Hepatocyte (in vitro differentiated cells): ENCODE data around the gene SIL1. TPM values are rescaled to one million over a fixed set of nuclear protein-coding genes. Genes with fewer than 3 reads are reported as not detected.
A peak's percentile ranks its signal among the peaks of the same experiment; 100 is the strongest.

Experiments
- DNase-seq: peaks from one replicate; pipeline ENCODE4 v3.0.0-alpha.2; 2016; ENCODE audit warnings: low spot score
- H2AFZ ChIP-seq: fragments of 200-600 bp; sonication (generic); 2 replicates; pipeline ENCODE4 v1.6.0; 2016; ENCODE audit warnings: antibody characterized with exemption, mild to moderate bottlenecking
- H3K27ac ChIP-seq: fragments of 200-600 bp; sonication (generic); 2 replicates; pipeline ENCODE4 v1.5.1; 2016; ENCODE audit warnings: mild to moderate bottlenecking
- H3K27me3 ChIP-seq: fragments of 200-600 bp; sonication (generic); 2 replicates; pipeline ENCODE4 v1.6.1; 2016
- H3K36me3 ChIP-seq: fragments of 200-600 bp; sonication (generic); replicated peaks from 2 replicates; pipeline ENCODE4 v1.5.1; 2016; ENCODE audit warnings: low read depth; ENCODE audit not compliant: insufficient read depth
- H3K4me1 ChIP-seq: fragments of 200-600 bp; sonication (generic); 2 replicates; pipeline ENCODE4 v1.5.1; 2016; ENCODE audit warnings: mild to moderate bottlenecking, moderate library complexity; ENCODE audit not compliant: insufficient read depth
- H3K4me2 ChIP-seq: fragments of 200-600 bp; sonication (generic); 2 replicates; pipeline ENCODE4 v1.6.0; 2016
- H3K4me3 ChIP-seq: fragments of 200-600 bp; sonication (generic); 2 replicates; pipeline ENCODE4 v1.5.1; 2016; ENCODE audit warnings: mild to moderate bottlenecking
- H3K79me2 ChIP-seq: fragments of 200-600 bp; sonication (generic); 2 replicates; pipeline ENCODE4 v1.6.0; 2017; ENCODE audit warnings: mild to moderate bottlenecking
- H3K9me2 ChIP-seq: fragments of 200-600 bp; sonication (generic); replicated peaks from 2 replicates; pipeline ENCODE4 v1.6.0; 2017; ENCODE audit warnings: mild to moderate bottlenecking; ENCODE audit not compliant: insufficient read depth
- H3K9me3 ChIP-seq: fragments of 200-600 bp; sonication (generic); 2 replicates; pipeline ENCODE4 v1.5.1; 2016; ENCODE audit warnings: low read depth, mild to moderate bottlenecking
- H4K20me1 ChIP-seq: fragments of 200-600 bp; sonication (generic); 2 replicates; pipeline ENCODE4 v1.6.0; 2016; ENCODE audit warnings: mild to moderate bottlenecking; ENCODE audit not compliant: insufficient read depth, poor library complexity, severe bottlenecking
- EZH2 ChIP-seq: fragments of 200-600 bp; sonication (generic); IDR thresholded peaks from 2 replicates; pipeline ENCODE4 v1.6.1; 2016; ENCODE audit warnings: antibody characterized with exemption, mild to moderate bottlenecking, borderline replicate concordance
- EZH2phosphoT487 ChIP-seq: fragments of 200-600 bp; sonication (generic); IDR thresholded peaks from one replicate; pipeline ENCODE4 v1.6.1; 2018; ENCODE audit warnings: antibody characterized with exemption, mild to moderate bottlenecking, low read depth, moderate library complexity; ENCODE audit not compliant: unreplicated experiment, severe bottlenecking
- WGBS: methylation state at CpG from one replicate; pipeline ENCODE4 v1.1.6; 2016; ENCODE audit warnings: low lambda C conversion rate; ENCODE audit errors: missing lambda C conversion rate; 5-methylcytosine and 5-hydroxymethylcytosine counted together
- polyA plus RNA-seq: library from polyadenylated mRNA; unstranded; fragments of >200 nt; fragmentation: Nextera tagmentation; extraction: Ambion mirVana; gene quantifications from 2 replicates; pipeline ENCODE4 v1.2.1, GENCODE V29; 2016
- total RNA-seq: library from RNA; depleted of rRNA; stranded (reverse); fragments of >200 nt; gene quantifications from 2 replicates; pipeline ENCODE4 v1.2.3, GENCODE V29; 2014
- TF ChIP-seq, protein P1 (sequence below): fragments of 200-600 bp; sonication (generic); IDR thresholded peaks from 2 replicates; pipeline ENCODE4 v1.5.1; 2016; ENCODE audit warnings: antibody characterized with exemption, mild to moderate bottlenecking; ENCODE audit not compliant: poor library complexity

The SIL1 gene
- total and polyA plus RNA-seq, 2 experiments from 2014 or later, result 82.0 to 176 TPM

GRCh38 chr5:138978581-138978980, 219.6 kb downstream of the SIL1 start:
- H3K27me3 ChIP-seq, result no peaks in the 10 kb centered on the region
- no peak overlapping the region for H3K4me3 ChIP-seq
- TF ChIP-seq EZH2 (no peak), EZH2phosphoT487 (no peak)
- TF ChIP-seq, protein P1, sequence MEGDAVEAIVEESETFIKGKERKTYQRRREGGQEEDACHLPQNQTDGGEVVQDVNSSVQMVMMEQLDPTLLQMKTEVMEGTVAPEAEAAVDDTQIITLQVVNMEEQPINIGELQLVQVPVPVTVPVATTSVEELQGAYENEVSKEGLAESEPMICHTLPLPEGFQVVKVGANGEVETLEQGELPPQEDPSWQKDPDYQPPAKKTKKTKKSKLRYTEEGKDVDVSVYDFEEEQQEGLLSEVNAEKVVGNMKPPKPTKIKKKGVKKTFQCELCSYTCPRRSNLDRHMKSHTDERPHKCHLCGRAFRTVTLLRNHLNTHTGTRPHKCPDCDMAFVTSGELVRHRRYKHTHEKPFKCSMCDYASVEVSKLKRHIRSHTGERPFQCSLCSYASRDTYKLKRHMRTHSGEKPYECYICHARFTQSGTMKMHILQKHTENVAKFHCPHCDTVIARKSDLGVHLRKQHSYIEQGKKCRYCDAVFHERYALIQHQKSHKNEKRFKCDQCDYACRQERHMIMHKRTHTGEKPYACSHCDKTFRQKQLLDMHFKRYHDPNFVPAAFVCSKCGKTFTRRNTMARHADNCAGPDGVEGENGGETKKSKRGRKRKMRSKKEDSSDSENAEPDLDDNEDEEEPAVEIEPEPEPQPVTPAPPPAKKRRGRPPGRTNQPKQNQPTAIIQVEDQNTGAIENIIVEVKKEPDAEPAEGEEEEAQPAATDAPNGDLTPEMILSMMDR, result no peak
- 89% methylated on average over 1 of the region's 1 CpG for WGBS
- H3K27ac ChIP-seq, result no peak overlapping the region
- H4K20me1 ChIP-seq, result no peaks in the 10 kb centered on the region
- H2AFZ ChIP-seq, result no peak overlapping the region
- DNase-seq, result no peak
- H3K9me3 ChIP-seq, result no peaks in the 10 kb centered on the region
- H3K36me3 ChIP-seq, result no peaks in the 10 kb centered on the region
- no peaks in the 10 kb centered on the region for H3K79me2 ChIP-seq
- no peak overlapping the region for H3K4me2 ChIP-seq
- H3K4me1 ChIP-seq, result peaks cover 7% of the 10 kb centered on the region
- H3K9me2 ChIP-seq, result no peaks in the 10 kb centered on the region

GRCh38 chr5:138978080-138978479, 220.1 kb downstream of the SIL1 start:
- H3K27ac ChIP-seq, result no peak overlapping the region
- H3K9me3 ChIP-seq, result no peaks in the 10 kb centered on the region
- H3K9me2 ChIP-seq, result no peaks in the 10 kb centered on the region
- no peaks in the 10 kb centered on the region for H4K20me1 ChIP-seq
- TF ChIP-seq, protein P1, result no peak
- no peak for TF ChIP-seq EZH2
- no peak for TF ChIP-seq EZH2phosphoT487
- H3K4me3 ChIP-seq, result no peak overlapping the region
- H3K27me3 ChIP-seq, result no peaks in the 10 kb centered on the region
- H3K4me2 ChIP-seq, result no peak overlapping the region
- WGBS, result 40% methylated on average over 1 of the region's 1 CpG
- DNase-seq, result no peak
- H3K4me1 ChIP-seq, result peaks cover 7% of the 10 kb centered on the region
- H2AFZ ChIP-seq, result no peak overlapping the region
- H3K79me2 ChIP-seq, result no peaks in the 10 kb centered on the region
- no peaks in the 10 kb centered on the region for H3K36me3 ChIP-seq

GRCh38 chr5:138975098-138975847, 222.9 kb downstream of the SIL1 start:
- H3K9me2 ChIP-seq, result no peaks in the 10 kb centered on the region
- DNase-seq, result peak; percentile 60
- H4K20me1 ChIP-seq, result no peaks in the 10 kb centered on the region
- H3K36me3 ChIP-seq, result no peaks in the 10 kb centered on the region
- H3K9me3 ChIP-seq, result no peaks in the 10 kb centered on the region
- peak overlapping the region; percentile 66 for H3K27ac ChIP-seq
- no peak overlapping the region for H2AFZ ChIP-seq
- H3K4me3 ChIP-seq, result no peak overlapping the region
- H3K4me2 ChIP-seq, result no peak overlapping the region
- H3K4me1 ChIP-seq, result peaks cover 7% of the 10 kb centered on the region
- no peaks in the 10 kb centered on the region for H3K79me2 ChIP-seq
- TF ChIP-seq, protein P1, result no peak
- TF ChIP-seq EZH2phosphoT487 (no peak), EZH2 (no peak)
- H3K27me3 ChIP-seq, result no peaks in the 10 kb centered on the region
- WGBS, result 92% methylated on average over 10 of the region's 10 CpGs
